ENCODE data around the gene COA6. TPM values are rescaled to one million over a fixed set of nuclear protein-coding genes. Genes with fewer than 3 reads are reported as not detected.

Gene COA6
- total and polyA plus RNA-seq, 7 donors = 52.0 to 268 (median 73.6) TPM

DNA sequence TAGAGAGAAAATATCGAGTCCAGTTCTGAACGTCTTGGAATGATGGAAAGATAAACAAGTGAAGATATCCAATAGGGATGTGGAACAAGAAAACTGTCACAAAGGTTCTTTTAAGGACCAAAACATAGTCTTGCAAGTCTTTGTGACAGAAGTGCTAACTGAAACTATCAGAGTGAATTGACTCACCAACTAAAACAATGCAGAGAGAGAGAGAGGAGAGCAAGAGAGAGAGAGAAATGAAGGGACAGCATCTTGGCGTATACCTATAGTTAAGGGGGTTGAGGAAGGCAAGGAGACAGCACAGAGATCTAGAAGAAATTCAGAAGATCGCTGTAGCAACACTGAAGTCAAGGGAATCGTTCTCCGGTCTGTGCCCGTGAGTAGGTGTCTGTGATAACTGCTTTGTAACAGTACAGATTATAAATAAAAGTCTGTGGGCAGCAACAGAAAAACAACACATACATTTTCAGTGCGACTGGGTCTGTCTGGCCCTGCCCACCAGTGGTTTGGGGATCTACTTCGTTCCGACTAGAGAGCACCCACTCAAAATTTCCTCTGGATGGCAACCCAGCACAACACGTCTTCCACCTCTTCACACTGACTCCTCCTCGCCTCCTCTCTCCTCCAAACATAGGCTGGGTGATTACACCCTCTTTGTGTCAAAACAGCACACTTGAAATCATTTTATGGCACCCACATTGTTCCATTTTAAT is 4.8 kb upstream of the COA6 start:
- H3K36me3 ChIP-seq (ENCODE audit: insufficient read depth in 1 of 2, low read depth in 1 of 2) = no peaks in the 10 kb centered on the region
- no peak overlapping the region for H3K4me3 ChIP-seq
- DNase-seq = no peak
- no peak for ATAC-seq
- WGBS, 3 donors = 68 to 77% (median 76%) methylated on average over 12 of the region's 12 CpGs
- peaks cover 7% of the 10 kb centered on the region for H3K4me1 ChIP-seq
- no peak overlapping the region for H3K27ac ChIP-seq
- H3K9me3 ChIP-seq = no peaks in the 10 kb centered on the region
- H3K27me3 ChIP-seq (ENCODE audit: insufficient read depth in 3 of 3, low read length in 2 of 3) = no peaks in the 10 kb centered on the region
- intact Hi-C loops (cut with DNase I) = no loop called here
- TF ChIP-seq, protein P1, sequence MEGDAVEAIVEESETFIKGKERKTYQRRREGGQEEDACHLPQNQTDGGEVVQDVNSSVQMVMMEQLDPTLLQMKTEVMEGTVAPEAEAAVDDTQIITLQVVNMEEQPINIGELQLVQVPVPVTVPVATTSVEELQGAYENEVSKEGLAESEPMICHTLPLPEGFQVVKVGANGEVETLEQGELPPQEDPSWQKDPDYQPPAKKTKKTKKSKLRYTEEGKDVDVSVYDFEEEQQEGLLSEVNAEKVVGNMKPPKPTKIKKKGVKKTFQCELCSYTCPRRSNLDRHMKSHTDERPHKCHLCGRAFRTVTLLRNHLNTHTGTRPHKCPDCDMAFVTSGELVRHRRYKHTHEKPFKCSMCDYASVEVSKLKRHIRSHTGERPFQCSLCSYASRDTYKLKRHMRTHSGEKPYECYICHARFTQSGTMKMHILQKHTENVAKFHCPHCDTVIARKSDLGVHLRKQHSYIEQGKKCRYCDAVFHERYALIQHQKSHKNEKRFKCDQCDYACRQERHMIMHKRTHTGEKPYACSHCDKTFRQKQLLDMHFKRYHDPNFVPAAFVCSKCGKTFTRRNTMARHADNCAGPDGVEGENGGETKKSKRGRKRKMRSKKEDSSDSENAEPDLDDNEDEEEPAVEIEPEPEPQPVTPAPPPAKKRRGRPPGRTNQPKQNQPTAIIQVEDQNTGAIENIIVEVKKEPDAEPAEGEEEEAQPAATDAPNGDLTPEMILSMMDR (IDR thresholded peaks at IDR 0.05) = no peak

GRCh38 chr1:234369033-234369430 is 4.2 kb upstream of the COA6 start:
- no peak for ATAC-seq
- intact Hi-C loops (cut with DNase I) = no loop called here
- TF ChIP-seq, protein P1 (IDR thresholded peaks at IDR 0.05) = no peak
- H3K4me1 ChIP-seq = peaks cover 7% of the 10 kb centered on the region
- no peak overlapping the region for H3K27ac ChIP-seq
- DNase-seq = no peak
- H3K36me3 ChIP-seq (ENCODE audit: insufficient read depth in 1 of 2, low read depth in 1 of 2) = no peaks in the 10 kb centered on the region
- no peak overlapping the region for H3K4me3 ChIP-seq
- H3K27me3 ChIP-seq (ENCODE audit: insufficient read depth in 3 of 3, low read length in 2 of 3) = no peaks in the 10 kb centered on the region
- 82 to 84% (median 83%) methylated on average over 3 of the region's 3 CpGs for WGBS, 3 donors
- H3K9me3 ChIP-seq = no peaks in the 10 kb centered on the region

GRCh38 chr1:234369784-234370183 is 3.5 kb upstream of the COA6 start:
- Histone ChIP-seq H3K27me3 (ENCODE audit: insufficient read depth in 3 of 3, low read length in 2 of 3) (no peaks in the 10 kb centered on the region), H3K27ac (no peak overlapping the region), H3K4me3 (no peak overlapping the region), H3K9me3 (no peaks in the 10 kb centered on the region), H3K36me3 (ENCODE audit: insufficient read depth in 1 of 2, low read depth in 1 of 2) (peaks cover 0 to 3% of the 10 kb centered on the region in 2 donors), H3K4me1 (peaks cover 14% of the 10 kb centered on the region)
- TF ChIP-seq, protein P1 (IDR thresholded peaks at IDR 0.05) = no peak
- WGBS, 3 donors = 71 to 84% (median 83%) methylated on average over 1 of the region's 1 CpG
- DNase-seq (no peak), ATAC-seq (no peak)
- intact Hi-C loops (cut with DNase I) = loop anchor here in 1 of 2 donors (5.0 kb wide), 1 partner anchor 38 kb away; no protein-coding TSS in a partner anchor

- Histone ChIP-seq H3K4me3 (no peak overlapping the region), H3K36me3 (ENCODE audit: insufficient read depth in 1 of 2, low read depth in 1 of 2) (peaks cover 5 to 17% of the 10 kb centered on the region in 2 donors), H3K9me3 (no peaks in the 10 kb centered on the region), H3K27ac (no peak overlapping the region), H3K4me1 (peaks cover 20% of the 10 kb centered on the region), H3K27me3 (ENCODE audit: insufficient read depth in 3 of 3, low read length in 2 of 3) (no peaks in the 10 kb centered on the region)
- 47 to 63% (median 52%) methylated on average over 2 of the region's 2 CpGs for WGBS, 3 donors
- TF ChIP-seq, protein P1 (IDR thresholded peaks at IDR 0.05) = no peak
- no peak for ATAC-seq
- intact Hi-C loops (cut with DNase I) = loop anchor here in 1 of 2 donors (5.0 kb wide), 1 partner anchor 36 kb away; no protein-coding TSS in a partner anchor
- no peak for DNase-seq
Observed at GRCh38 chr1:234371414-234371813, 1.8 kb upstream of the COA6 start.

Measured in psoas muscle (tissue), 8 donors.